Cerebellar cortex (tissue), 1 donor: ENCODE results near the gene CACNA1D.

Experiments used
- DNase-seq: peaks from one replicate; pipeline ENCODE4 v3.0.0-alpha.2; 2015; ENCODE audit warnings: low spot score

Gene CACNA1D

DNA sequence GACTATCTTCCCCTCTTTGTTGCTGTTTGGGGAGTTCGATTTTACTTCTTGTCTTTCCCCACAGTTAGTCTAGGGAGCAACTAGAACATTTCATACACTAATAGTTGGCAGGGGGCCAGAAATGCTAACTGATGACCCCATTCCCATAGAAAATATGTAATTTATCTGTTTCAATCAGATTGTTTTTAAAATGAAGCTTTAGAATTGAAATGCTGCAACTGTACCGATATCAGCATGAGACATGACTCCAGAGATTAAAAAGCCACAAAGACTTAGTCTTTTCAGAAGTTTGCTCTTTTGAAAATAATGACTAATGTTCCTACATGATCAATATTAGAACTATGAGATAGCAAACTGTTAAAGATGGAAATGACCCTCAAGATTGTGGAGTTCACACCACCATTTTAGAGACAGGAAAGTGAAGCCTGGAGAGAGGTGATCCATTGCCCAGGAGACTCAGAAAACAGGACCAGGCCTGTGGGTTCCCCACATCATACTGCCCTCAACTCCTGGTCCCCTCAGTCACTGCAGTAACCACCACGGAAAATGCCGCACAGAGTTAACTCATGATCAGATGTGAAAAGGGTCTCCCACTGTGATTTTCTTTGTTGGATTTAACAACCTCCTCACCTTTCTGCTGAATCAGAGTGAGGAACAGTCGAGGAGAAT lies 221.5 kb downstream of the CACNA1D start:
- DNase-seq: no peak

DNA sequence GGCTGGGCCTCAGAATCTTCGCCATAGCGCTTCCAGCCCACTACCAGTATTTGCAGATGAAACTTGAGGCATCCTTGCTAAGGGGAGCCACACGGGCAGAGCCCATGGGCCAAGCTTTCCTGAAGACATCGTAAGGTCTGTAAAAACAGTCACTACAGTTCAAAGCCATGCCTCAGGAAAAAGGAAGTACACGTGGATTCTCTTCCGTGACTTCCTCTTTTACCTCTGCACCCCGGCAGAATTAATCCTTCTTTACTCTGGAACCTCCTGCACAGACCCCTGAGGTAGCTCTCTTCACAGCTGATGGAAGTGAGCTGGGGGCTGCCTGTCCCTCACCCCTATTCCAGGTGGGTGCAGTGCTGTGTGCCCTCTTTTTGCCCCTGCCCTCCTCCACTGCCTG lies 222.6 kb downstream of the CACNA1D start:
- DNase-seq: no peak

DNA sequence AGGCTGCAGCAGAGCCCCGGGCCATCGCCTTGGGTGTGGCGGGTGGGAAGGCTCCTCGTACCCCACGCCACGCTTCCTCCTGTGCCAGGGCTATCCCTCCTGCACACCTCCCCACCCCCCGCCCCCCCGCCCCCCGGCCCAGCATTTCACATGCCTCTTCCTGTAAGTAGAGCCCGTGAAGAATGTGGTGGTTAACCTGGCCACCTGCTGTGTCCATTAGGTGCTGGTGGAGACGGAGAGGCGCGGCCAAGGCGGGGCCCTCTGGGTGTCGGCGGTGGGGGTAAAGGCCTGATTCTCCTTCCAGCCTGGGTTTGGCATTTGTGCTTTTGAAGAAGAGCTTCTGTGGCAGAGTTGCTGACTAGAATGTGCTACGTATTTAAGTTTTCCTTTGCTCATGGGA lies 224.1 kb downstream of the CACNA1D start:
- no peak for DNase-seq

DNA sequence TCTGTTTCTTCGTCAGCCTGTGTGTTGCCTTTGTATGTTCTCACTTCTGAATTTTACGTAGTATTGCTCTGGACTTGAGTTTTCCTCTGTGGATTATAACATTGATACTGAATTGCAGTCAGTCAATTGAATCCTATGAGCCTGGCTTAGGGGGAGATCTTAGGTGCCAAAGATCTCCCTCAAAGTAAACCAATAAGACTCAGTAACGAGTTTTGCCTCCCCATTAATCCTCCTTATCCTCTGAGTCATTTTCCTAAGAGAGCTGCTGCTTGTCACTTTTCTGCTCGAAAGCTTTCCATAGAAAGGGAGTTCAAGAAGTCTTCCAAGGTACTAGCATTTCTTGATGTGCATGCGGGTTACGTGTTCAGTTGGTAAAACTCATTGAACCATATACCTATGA lies 225.4 kb downstream of the CACNA1D start:
- no peak for DNase-seq

DNA sequence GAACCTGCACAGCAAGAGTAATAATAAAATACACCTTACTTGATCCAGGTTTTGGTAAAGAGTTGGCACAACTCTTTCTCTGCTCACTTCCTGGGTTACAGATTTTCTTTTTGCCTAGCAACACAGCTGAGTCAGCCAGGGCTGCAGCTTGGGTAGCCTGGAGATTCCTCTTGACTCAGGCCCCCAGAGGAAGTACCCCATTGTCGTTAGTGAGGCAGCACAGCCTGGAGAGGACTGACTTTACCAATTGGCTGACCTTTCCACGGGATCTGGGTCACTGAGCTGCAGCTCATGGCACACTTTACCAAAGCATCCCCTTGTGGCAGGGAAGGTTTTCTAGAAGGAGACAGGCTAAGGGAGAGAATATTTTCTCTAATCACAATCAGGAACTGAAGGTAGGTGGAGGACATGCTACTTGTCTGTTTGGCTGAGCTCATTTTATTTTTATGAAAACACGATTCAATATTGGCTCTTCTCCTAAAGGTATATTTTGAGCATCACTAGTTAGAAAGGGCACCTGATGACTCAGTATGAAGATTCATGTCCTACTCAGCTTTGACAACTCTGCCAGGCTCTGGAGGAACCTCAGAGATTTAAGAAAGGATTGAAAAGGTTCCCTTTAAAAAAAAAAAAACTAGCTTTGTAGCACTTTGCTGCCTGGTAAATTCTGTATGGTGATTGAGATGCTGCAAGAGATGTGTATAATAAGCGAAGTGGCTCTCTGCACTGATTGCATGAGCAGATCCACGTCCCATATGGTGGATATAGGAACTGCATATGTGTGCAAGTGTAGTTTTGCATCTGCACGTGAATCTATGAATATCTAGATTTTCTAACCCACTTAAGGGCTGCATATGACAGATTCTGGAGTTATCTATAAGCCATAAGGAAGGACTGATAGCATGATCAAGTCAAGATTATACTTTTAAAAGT lies 227.0 kb downstream of the CACNA1D start:
- no peak for DNase-seq

DNA sequence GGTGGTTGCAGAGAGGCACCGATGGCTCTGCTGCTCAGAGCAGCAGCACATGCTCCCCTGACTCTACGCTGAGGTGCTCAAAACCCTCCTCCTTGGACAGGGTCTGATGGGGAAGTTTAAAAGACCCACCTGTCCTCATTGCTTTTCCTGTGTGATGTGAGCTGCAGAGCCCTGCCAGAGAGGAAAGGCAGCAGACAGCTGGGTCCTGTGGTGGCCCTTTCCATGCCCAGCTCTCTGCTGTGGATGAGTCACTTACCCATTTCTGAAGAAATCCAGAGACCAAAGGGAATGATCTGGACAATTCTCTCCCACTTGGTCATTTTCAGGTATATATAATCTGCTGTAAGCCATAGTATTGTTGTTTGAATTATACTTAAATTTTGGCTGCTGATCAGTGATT lies 230.2 kb downstream of the CACNA1D start:
- DNase-seq: no peak

DNA sequence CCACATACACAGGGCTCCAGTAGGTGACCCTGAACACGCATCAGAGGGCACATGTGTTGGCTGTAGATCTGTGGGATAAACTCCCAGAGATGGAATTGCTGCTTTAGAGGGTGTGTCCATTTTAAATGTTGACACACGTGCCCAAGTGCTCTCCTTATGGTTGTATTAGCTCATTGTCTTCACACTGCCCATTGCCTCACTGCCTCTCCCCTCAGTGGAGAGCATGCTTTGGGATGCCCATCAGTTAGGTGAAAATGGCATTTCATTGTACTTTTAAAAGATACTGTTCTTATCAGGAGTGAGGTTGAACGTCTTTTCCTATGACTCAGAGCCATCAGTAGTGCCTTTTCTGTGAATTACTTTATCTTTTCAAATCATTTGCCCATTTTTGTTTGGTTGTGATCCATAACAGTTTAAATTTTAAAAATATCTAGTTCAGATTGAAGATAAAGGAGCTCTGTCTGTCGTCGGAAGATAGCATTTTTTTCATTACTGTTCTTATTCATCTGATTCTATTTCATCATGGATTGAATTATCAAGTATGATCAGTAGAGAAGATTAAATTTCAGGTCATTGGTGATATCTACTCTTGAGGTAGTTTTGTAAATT lies 231.1 kb downstream of the CACNA1D start:
- DNase-seq: no peak

DNA sequence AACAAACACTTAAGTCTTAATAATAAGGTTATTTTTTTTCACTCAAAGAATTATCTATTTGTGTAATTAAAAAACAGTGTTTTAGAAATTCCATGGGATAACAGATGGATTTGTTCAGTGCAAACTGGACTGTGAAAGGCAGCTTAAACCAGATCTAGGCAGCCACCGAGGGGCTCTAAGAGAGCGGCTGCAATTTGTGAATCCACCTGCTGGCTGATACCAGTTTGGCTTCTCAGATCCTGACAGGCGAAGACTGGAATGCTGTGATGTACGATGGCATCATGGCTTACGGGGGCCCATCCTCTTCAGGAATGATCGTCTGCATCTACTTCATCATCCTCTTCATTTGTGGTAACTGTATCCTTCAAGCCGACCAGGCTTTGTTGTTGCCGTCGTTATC lies 232.2 kb downstream of the CACNA1D start:
- no peak for DNase-seq

DNA sequence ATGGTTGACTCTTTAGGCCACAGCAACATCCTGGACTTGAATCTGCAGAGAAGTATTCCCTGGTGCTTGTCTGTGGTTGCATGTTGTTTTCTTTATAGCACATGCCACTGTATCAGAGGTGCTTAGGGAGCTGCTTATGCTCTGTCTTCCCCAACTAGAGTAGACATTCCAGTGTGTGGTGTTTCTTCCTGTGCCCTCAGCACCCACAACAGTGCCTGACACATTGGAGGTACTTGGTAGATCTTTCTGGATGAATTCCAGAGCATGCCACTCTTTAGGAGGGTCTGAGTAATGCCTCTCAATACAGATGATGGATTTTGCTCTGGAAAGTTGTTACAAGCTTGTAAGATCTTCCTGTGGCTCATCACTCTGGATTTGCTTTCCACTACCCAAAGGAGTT lies 234.2 kb downstream of the CACNA1D start:
- DNase-seq: no peak

DNA sequence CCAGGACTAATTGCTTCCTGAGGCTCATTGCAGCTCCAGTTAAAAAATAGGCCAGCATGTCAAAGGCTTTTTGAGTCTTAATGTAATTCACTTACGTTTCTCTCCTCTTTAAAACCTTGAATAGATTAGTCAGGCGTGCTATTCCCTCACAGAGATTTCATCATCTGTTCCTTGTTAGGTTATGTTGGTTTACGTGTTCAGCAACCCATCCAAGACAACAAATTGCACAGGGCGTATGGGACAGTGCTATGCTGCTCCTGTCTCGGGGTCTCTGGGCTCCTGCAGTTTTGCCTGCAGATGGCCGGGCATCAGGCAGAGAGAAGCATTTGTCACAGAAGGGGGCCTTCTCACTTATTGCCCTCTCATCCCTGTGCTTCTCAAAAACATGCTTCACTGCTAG lies 234.7 kb downstream of the CACNA1D start:
- DNase-seq: no peak

DNA sequence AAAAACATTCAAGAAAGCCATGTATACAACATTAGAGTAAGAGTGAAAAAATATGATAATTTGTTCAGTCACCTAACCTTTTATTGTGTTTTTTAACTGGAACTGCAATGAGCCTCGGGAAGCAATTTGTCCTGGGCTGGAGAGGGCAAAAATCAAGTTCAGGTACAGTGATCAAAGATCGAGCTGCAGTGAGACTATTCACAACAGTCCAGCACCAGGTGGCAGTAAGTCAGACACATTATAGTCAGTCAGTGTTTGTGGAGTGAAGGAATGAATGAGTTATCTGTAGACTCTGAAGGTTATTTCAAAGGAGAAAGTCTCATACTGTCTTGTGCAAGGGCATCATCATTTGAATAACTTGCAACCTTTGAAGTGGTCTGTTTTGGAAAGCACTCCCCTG lies 235.2 kb downstream of the CACNA1D start:
- no peak for DNase-seq

DNA sequence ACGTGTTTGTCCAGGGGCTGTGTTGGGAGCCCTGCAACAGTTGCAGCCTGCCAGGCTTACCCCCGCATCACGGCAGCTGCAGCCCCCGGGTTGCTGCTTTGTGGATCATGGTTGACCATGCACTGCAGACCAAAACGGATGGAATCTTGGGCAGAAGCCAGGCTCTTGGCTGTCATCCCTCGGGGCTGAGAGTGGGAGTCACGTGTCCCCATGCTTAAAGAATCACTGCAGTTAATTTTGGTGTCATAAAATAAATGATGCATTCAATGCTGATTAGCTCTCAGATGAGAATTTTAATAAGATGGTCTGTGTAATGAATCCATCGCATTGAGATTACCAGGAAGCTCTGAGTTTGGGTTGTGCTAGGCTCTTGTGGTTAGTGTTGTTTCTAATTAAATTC lies 236.2 kb downstream of the CACNA1D start:
- DNase-seq: peak; percentile 65

DNA sequence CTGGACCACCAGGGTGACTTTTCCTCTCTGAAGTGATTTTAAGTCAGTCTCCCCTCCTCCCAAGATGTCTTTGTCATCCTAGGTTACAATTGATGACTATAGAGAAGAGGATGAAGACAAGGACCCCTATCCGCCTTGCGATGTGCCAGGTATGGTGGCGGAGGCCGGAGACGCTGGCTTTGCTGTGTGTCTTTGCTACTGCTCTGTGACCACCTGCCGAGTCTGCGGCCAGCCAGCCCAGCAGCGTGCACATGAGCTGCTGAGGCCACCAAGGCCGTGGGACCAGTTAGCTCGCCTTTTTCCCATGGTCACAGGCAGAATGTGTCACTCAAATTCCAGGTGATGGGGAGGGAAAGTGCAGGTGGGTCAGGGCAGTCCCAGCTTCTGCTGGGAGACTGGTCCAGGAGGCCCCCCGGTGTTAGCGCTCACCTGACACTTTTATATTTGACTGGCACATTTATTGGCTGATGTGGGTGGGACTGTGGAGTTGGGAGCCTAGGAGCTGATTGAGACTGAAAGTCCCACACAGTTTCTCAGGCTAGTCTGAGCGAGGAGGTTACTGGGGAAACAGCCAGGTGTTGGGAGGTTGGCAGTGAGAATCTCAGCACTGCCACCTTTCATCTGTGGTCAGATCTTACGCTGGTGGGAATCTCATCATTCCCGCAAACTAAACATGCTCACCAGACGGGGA lies 237.7 kb downstream of the CACNA1D start:
- DNase-seq: no peak

DNA sequence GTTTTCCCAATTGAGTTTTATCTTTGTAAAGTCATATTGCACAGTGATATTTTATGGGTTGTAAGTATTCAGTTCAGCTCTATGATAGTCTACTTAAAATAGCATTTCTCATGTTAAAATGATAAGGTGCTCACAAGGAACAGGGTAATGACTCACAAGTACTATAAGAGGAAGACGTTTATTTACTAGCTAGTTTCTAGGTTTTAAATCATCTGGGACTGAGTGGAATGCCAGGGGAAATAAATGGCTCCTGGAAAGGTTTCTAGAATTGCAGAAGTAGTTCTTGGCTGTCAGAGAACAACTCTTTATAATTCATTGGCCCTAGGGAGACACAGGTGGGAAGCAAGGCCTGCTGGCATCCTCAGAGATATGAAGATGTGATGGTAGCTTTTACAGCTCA lies 239.0 kb downstream of the CACNA1D start:
- no peak for DNase-seq

DNA sequence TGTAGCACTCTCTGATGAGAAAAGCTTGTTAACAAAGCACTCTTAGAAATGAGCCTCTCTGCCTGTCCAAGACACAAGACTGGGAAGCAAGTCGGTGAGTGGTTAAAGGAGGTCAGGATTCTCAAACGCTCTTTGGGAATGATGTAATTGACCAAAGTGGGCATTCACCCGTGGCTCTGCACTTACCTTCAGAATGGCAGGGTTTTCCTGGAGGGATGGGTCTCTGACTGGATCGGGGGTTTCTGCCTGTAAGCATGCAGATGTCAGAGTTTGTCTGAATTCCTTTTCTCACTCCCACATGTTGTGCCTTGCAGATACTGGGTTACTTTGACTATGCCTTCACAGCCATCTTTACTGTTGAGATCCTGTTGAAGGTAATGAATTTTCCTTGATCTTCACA lies 245.6 kb downstream of the CACNA1D start:
- DNase-seq: no peak

DNA sequence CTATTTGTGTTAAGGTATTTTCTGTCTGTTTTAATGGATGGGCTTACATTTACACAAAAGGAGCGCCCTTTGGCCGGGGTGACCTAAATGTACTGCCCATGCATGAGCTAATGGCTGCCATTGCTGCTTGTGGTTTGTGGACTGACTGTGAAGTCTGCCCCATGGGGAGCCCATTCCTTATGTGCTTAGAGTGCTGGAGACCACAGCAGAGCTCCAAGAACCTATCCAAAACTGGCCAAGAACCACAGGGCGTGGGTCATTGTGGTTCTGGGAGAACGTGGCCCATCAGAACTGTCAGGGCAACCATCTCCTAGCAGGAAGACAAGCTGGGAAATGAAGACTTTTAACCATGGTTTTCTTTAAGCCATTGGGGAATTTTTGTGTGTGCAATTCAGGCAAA lies 246.5 kb downstream of the CACNA1D start:
- DNase-seq: no peak

DNA sequence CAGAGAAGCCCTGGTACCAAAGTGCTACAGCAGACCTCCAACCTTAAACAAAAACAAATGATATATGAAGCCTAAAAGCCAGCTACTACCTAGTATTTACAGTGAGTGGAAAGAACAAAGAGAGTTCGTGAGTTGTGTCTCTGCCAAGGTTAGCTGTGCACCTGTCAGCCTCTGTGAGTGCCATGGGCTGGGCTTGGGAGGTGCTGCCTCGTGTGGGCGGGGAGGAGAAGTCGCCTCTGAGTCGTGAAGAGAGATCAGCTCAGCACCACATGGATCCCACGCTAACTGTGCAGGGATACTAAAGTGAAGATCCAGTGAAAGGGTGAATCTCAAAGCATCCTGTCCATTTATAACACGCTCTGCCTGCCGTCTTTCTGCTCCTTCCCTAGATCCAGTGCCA lies 249.9 kb downstream of the CACNA1D start:
- peak; percentile 39 for DNase-seq

DNA sequence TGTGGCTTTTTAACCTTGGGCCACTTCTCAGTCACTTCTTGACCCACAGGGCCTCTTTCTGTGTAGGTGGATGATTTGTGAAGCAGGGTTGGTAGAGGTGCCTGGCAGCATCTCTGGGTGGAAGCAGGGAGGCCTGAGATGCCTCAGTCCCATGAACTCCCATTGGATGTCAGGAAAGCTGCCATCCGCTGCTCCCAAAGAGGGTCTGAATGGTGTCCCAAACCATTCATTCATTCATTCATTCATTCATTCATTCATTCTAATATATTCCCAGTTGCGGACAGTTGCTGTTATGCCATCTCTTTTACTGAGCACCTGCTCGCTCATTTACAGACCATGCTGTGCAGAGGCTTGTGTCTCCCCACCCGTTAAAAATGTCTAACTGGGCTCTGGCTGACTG lies 253.1 kb downstream of the CACNA1D start:
- no peak for DNase-seq

DNA sequence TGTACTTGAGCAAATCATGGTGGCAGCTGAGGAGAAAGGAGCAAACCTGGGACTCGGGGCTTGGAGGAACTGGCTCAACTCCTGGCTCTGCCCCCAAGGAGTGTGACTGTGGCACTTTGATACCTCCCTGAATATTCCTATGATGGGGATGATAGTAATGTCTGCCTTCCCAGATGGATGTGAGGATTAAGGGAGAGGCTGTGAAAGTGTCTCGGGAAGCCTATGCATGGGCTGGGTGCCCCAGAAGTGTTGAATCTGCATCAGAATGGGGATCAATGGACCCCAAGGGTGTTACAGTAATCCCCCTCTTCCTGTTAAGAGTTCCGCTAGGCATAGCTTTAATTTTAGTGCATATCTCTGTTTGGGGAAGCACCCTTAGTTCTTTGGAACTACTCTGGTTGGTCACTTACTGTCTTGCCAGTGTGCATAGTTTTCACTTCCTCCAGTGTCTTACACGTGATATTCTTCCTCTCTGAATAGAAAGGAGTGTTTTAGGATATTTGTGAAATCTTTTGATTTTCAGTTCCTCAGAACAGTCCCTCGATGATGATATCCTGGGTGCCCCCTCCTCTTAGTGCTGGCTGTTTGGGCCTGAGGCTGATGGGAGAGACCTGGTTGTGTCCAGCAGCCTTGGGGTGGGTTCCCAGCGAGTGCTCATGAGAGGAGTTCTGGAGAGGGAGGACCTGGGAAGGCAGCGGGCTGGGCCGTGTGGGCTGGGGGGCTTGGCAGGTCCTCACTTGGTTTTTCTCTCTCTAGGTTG lies 254.3 kb downstream of the CACNA1D start:
- no peak for DNase-seq

DNA sequence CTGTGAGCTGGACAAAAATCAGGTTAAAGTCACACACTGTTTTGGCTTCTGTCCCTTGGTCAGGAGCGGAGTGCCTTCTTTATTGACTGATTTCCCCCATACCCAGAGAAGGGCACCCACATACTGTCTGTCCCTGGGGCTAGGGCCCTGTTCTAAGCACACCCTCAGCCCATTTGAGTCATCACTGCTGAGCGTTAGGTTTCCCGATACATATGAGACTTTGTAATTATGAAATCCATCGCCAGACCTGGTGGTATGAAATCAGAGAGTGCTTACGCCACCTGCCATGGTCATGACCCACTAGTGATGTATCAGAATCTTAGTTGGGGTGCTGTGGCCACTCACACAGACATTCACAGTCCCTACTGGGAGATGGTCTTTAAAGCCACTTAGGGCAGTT lies 255.0 kb downstream of the CACNA1D start:
- no peak for DNase-seq

DNA sequence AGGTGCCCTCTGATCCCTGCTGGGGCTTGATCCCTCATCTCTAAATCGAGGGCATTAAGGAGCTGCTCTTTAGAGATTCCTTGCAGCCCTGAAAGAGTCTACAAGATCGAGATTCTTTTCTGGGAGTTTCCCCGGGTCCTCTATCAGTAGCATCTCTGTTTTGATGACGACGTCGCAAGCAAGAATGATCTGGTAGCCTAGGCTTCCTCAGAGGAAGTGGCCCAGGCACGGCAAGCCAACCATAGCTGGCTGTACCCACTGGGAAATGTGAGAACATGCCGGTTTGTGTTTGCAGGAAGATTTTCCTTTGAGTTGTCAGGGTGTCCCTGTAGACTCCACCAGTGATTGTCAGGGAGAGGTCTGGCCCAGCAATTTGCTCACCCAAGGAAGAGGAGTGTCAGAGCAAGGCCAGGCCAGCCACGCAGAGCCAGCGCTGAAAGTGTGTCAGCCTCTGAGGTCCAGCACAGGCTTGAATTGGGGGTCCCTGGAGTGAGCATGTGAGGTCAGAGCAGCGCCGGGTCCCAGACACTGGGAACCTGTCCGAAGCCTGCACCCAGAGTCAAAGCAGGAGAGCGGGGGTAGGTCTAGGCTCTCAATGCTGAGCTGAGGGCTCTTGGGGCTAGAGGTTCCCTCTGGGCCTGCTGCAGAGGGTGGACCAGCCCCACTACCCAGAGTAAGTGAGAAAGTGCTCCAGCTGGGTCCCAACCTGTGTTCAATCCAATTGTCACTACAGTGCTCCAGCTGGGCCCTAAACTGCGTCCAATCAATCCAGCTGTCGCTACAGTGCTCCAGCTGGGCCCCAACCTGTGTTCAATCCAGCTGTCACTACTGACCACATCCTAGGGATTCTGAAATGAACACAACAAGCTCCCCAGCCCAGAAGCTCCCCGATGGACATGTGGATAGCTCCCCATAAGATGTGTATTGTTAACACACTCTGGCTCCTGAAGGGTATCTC lies 256.1 kb downstream of the CACNA1D start:
- no peak for DNase-seq
